WTC11 (cell line): ENCODE data around the gene CNGA1. TPM values are rescaled to one million over a fixed set of nuclear protein-coding genes. Genes with fewer than 3 reads are reported as not detected.

ENCODE experiments used
- ATAC-seq: fragments of 200-7000 bp; cut with Tn5 transposase; 2 replicates; pipeline ENCODE4 v1.10.0; 2021; ENCODE audit warnings: mild to moderate bottlenecking, moderate library complexity
- CTCF ChIA-PET: fragments of 300-600 bp; sonication (Branson Sonifier 250); formaldehyde crosslinking; loops from one replicate; lab custom pipeline; 2021; ENCODE audit warnings: antibody characterized with exemption; lab: Charles Lee
- POLR2A ChIA-PET: fragments of 350-600 bp; sonication (Branson Sonifier 250); formaldehyde crosslinking; loops from one replicate; lab custom pipeline; 2021; ENCODE audit warnings: antibody characterized with exemption; lab: Charles Lee
- DNase-seq: peaks from one replicate; pipeline ENCODE4 v3.0.0; 2021; ENCODE audit warnings: low spot score
- H3K27ac Mint-ChIP-seq: 2 replicates; pipeline ENCODE4 v1.8.0; 2021; ENCODE audit warnings: mixed read lengths
- H3K27me3 Mint-ChIP-seq: 2 replicates; pipeline ENCODE4 v1.8.0; 2021; ENCODE audit warnings: low read depth, mild to moderate bottlenecking, moderate library complexity, mixed read lengths
- H3K36me3 Mint-ChIP-seq: 2 replicates; pipeline ENCODE4 v1.8.0; 2021; ENCODE audit warnings: mixed read lengths
- H3K4me1 Mint-ChIP-seq: 2 replicates; pipeline ENCODE4 v1.8.0; 2022; ENCODE audit warnings: mixed read lengths
- H3K4me3 Mint-ChIP-seq: 2 replicates; pipeline ENCODE4 v1.8.0; 2021; ENCODE audit warnings: mild to moderate bottlenecking, moderate library complexity, mixed read lengths
- H3K9me3 Mint-ChIP-seq: 2 replicates; pipeline ENCODE4 v1.8.0; 2021; ENCODE audit warnings: mixed read lengths
- CBFB ChIP-seq: sonication (generic); formaldehyde crosslinking; IDR thresholded peaks from 2 replicates; pipeline ENCODE4 v1.8.1; 2022; ENCODE audit warnings: mild to moderate bottlenecking, low read depth, missing genetic modification reagents
- CREM ChIP-seq: sonication (generic); formaldehyde crosslinking; IDR thresholded peaks from 2 replicates; pipeline ENCODE4 v1.8.1; 2022; ENCODE audit warnings: mild to moderate bottlenecking, missing genetic modification reagents, moderate library complexity
- ETV6 ChIP-seq: sonication (generic); formaldehyde crosslinking; IDR thresholded peaks from 2 replicates; pipeline ENCODE4 v1.8.1; 2022; ENCODE audit warnings: mild to moderate bottlenecking, missing genetic modification reagents
- FOXJ3 ChIP-seq: sonication (generic); formaldehyde crosslinking; IDR thresholded peaks from 2 replicates; pipeline ENCODE4 v1.9.0; 2021; ENCODE audit warnings: missing genetic modification reagents, mild to moderate bottlenecking, borderline replicate concordance
- FOXP1 ChIP-seq: sonication (generic); formaldehyde crosslinking; IDR thresholded peaks from 2 replicates; pipeline ENCODE4 v1.8.0; 2022; ENCODE audit warnings: missing genetic modification reagents, mild to moderate bottlenecking, moderate library complexity, borderline replicate concordance
- HMGA2 ChIP-seq: fragments of 250-450 bp; sonication (Bioruptor Pico); IDR thresholded peaks from 2 replicates; pipeline ENCODE4 v1.4.0; 2021; ENCODE audit warnings: mild to moderate bottlenecking, moderate library complexity
- IRF2 ChIP-seq: sonication (generic); formaldehyde crosslinking; IDR thresholded peaks from 2 replicates; pipeline ENCODE4 v1.8.0; 2022; ENCODE audit warnings: low read depth, missing genetic modification reagents, borderline replicate concordance
- KAT7 ChIP-seq: sonication (generic); formaldehyde crosslinking; IDR thresholded peaks from 2 replicates; pipeline ENCODE4 v1.8.1; 2023; ENCODE audit warnings: missing genetic modification reagents, mild to moderate bottlenecking, borderline replicate concordance
- NFATC4 ChIP-seq: fragments of 250-450 bp; sonication (Bioruptor Pico); IDR thresholded peaks from 2 replicates; pipeline ENCODE4 v1.9.0; 2021; ENCODE audit warnings: mild to moderate bottlenecking
- NFYB ChIP-seq: sonication (generic); formaldehyde crosslinking; conservative IDR thresholded peaks from 2 replicates; pipeline ENCODE4 v1.8.0; 2022; ENCODE audit warnings: low read depth, missing genetic modification reagents
- NR2C2 ChIP-seq: sonication (generic); formaldehyde crosslinking; IDR thresholded peaks from 2 replicates; pipeline ENCODE4 v1.8.0; 2022; ENCODE audit warnings: mild to moderate bottlenecking, missing genetic modification reagents
- NR3C1 ChIP-seq: sonication (generic); formaldehyde crosslinking; conservative IDR thresholded peaks from 2 replicates; pipeline ENCODE4 v1.8.1; 2023; ENCODE audit warnings: low read depth, mild to moderate bottlenecking, missing genetic modification reagents
- RELA ChIP-seq: sonication (generic); formaldehyde crosslinking; IDR thresholded peaks from 2 replicates; pipeline ENCODE4 v1.8.1; 2022; ENCODE audit warnings: missing genetic modification reagents, mild to moderate bottlenecking, borderline replicate concordance
- RORB ChIP-seq: fragments of 250-450 bp; sonication (Bioruptor Pico); IDR thresholded peaks from 2 replicates; pipeline ENCODE4 v1.9.0; 2021; ENCODE audit warnings: mild to moderate bottlenecking
- TP53 ChIP-seq: sonication (generic); formaldehyde crosslinking; IDR thresholded peaks from 2 replicates; pipeline ENCODE4 v1.8.1; 2023; ENCODE audit warnings: mild to moderate bottlenecking, missing genetic modification reagents
- ZNF263 ChIP-seq: sonication (generic); formaldehyde crosslinking; IDR thresholded peaks from 2 replicates; pipeline ENCODE4 v1.8.1; 2022; ENCODE audit warnings: low read depth, mild to moderate bottlenecking, moderate library complexity, missing genetic modification reagents
- ZNF317 ChIP-seq: sonication (generic); formaldehyde crosslinking; IDR thresholded peaks from 2 replicates; pipeline ENCODE4 v1.8.1; 2023; ENCODE audit warnings: low read depth, mild to moderate bottlenecking, moderate library complexity, missing genetic modification reagents, borderline replicate concordance
- ZNF416 ChIP-seq: fragments of 250-450 bp; sonication (Bioruptor Pico); IDR thresholded peaks from 2 replicates; pipeline ENCODE4 v1.9.0; 2021; ENCODE audit warnings: mild to moderate bottlenecking, inconsistent platforms
- total RNA-seq: library from RNA; stranded (reverse); gene quantifications from 3 replicates; pipeline ENCODE4 v1.2.3, GENCODE V29; 2021
- TF ChIP-seq, protein P1 (sequence below): sonication (generic); formaldehyde crosslinking; conservative IDR thresholded peaks from 2 replicates; pipeline ENCODE4 v1.8.1; 2023; ENCODE audit warnings: mild to moderate bottlenecking, low read depth, missing genetic modification reagents, moderate library complexity
- TF ChIP-seq, protein P2 (sequence below): sonication (generic); formaldehyde crosslinking; IDR thresholded peaks from 2 replicates; pipeline ENCODE4 v1.8.1; 2022; ENCODE audit warnings: mild to moderate bottlenecking, moderate library complexity, missing genetic modification reagents
- TF ChIP-seq, protein P3 (sequence below): fragments of 250-450 bp; sonication (Bioruptor Pico); IDR thresholded peaks from 2 replicates; pipeline ENCODE4 v1.9.0; 2021; ENCODE audit warnings: mild to moderate bottlenecking
- TF ChIP-seq, protein P4 (sequence below): sonication (generic); formaldehyde crosslinking; IDR thresholded peaks from 2 replicates; pipeline ENCODE4 v1.8.1; 2023; ENCODE audit warnings: mild to moderate bottlenecking, missing genetic modification reagents, moderate library complexity
- TF ChIP-seq, protein P5 (sequence below): sonication (generic); formaldehyde crosslinking; IDR thresholded peaks from 2 replicates; pipeline ENCODE4 v1.8.1; 2023; ENCODE audit warnings: mild to moderate bottlenecking, moderate library complexity, missing genetic modification reagents

The CNGA1 gene
- total RNA-seq, 1 experiment from 2014 or later, result 1.1 TPM

DNA sequence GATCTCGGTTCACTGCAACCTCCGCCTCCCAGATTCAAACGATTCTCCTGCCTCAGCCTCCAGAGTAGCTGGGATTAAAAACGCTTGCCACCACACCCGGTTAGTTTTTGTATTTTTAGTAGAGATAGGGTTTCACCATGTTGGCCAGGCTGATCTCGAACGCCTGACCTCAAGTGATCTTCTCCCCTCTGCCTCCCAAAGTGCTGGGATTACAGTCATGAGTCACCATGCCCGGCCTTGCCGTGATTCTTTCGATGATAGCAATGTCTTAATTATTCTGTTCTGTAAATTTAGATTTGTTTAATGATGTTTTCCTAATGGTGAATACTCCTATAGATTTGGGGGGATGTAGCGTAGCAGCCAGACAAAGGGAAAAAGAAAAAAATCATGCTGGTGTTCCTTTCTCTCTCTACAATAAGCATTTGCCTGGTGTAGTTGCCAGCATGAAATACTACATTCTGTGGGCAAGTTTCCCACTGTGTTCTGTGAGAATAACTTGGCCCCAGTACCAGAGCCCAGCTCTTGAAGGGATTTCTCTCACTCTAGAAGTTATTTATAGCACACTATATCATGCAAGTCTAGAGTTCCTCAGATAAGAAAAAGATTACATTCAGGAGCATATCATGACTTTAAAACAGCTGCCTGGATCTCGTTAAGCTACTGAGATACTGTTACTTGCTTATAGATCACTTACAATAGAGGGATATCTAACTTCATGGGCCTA is 15.5 kb upstream of the CNGA1 start:
- ChIA-PET POLR2A (no interaction called here), CTCF (interaction anchor here (1.1 to 1.8 kb wide), 2 partner anchors 16 to 55 kb away, joined by 3 read pairs; partner anchors contain the start of genes CNGA1 and NIPAL1)
- H3K27me3 Mint-ChIP-seq, result no peaks in the 10 kb centered on the region
- H3K9me3 Mint-ChIP-seq, result no peaks in the 10 kb centered on the region
- H3K4me3 Mint-ChIP-seq, result no peak overlapping the region
- no peak for DNase-seq
- TF ChIP-seq IRF2 (CRISPR knock-in tag) (no peak), TP53 (CRISPR knock-in tag) (no peak), NR2C2 (CRISPR knock-in tag) (no peak), RELA (CRISPR knock-in tag) (no peak), NR3C1 (CRISPR knock-in tag) (no peak), FOXP1 (CRISPR knock-in tag) (no peak), CBFB (no peak), NFYB (CRISPR knock-in tag) (no peak), ZNF317 (CRISPR knock-in tag) (no peak), NFATC4 (CRISPR knock-in tag) (no peak), HMGA2 (CRISPR knock-in tag) (no peak), RORB (CRISPR knock-in tag) (no peak), ZNF416 (CRISPR knock-in tag) (no peak), CREM (CRISPR knock-in tag) (no peak)
- TF ChIP-seq, protein P1, sequence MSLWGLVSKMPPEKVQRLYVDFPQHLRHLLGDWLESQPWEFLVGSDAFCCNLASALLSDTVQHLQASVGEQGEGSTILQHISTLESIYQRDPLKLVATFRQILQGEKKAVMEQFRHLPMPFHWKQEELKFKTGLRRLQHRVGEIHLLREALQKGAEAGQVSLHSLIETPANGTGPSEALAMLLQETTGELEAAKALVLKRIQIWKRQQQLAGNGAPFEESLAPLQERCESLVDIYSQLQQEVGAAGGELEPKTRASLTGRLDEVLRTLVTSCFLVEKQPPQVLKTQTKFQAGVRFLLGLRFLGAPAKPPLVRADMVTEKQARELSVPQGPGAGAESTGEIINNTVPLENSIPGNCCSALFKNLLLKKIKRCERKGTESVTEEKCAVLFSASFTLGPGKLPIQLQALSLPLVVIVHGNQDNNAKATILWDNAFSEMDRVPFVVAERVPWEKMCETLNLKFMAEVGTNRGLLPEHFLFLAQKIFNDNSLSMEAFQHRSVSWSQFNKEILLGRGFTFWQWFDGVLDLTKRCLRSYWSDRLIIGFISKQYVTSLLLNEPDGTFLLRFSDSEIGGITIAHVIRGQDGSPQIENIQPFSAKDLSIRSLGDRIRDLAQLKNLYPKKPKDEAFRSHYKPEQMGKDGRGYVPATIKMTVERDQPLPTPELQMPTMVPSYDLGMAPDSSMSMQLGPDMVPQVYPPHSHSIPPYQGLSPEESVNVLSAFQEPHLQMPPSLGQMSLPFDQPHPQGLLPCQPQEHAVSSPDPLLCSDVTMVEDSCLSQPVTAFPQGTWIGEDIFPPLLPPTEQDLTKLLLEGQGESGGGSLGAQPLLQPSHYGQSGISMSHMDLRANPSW, result no peak
- TF ChIP-seq, protein P2, sequence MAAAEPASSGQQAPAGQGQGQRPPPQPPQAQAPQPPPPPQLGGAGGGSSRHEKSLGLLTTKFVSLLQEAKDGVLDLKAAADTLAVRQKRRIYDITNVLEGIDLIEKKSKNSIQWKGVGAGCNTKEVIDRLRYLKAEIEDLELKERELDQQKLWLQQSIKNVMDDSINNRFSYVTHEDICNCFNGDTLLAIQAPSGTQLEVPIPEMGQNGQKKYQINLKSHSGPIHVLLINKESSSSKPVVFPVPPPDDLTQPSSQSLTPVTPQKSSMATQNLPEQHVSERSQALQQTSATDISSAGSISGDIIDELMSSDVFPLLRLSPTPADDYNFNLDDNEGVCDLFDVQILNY (CRISPR knock-in tag), result no peak
- peaks cover 31% of the 10 kb centered on the region for H3K4me1 Mint-ChIP-seq
- peaks cover 3% of the 10 kb centered on the region for H3K36me3 Mint-ChIP-seq
- no peak for ATAC-seq
- peak overlapping the region; percentile 21; the same call in 1 of the 2 replicates for H3K27ac Mint-ChIP-seq

DNA sequence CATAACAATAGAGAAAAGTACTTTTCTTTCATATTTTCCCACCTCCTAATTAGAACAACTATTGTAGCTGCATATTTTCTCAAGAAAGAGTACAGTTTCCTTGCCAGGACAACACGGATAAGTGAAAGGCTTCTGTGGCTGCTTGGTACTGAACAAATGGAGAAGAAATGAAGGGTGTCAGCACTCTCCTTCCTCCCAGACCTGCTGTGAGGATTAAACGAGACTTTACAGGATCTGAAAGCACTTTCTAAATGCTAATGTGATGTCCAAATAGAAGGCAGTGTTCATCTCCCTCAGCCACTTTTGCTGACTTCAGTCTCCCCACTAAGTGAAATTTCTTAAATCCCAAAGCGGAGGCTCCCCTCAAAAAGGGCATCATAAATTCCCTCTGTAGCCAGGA is 14.0 kb upstream of the CNGA1 start:
- POLR2A ChIA-PET, result no interaction called here
- H3K4me1 Mint-ChIP-seq, result peaks cover 34% of the 10 kb centered on the region
- DNase-seq (no peak), ATAC-seq (peak; percentile 53)
- H3K9me3 Mint-ChIP-seq, result no peaks in the 10 kb centered on the region
- peak overlapping the region; percentile 60 for H3K27ac Mint-ChIP-seq
- CTCF ChIA-PET, result interaction anchor here (0.9 to 1.1 kb wide), 2 partner anchors 15 to 57 kb away, joined by 3 read pairs; no protein-coding TSS in a partner anchor
- peaks cover 10% of the 10 kb centered on the region for H3K36me3 Mint-ChIP-seq
- H3K4me3 Mint-ChIP-seq, result no peak overlapping the region
- no peaks in the 10 kb centered on the region for H3K27me3 Mint-ChIP-seq
- TF ChIP-seq, protein P3, sequence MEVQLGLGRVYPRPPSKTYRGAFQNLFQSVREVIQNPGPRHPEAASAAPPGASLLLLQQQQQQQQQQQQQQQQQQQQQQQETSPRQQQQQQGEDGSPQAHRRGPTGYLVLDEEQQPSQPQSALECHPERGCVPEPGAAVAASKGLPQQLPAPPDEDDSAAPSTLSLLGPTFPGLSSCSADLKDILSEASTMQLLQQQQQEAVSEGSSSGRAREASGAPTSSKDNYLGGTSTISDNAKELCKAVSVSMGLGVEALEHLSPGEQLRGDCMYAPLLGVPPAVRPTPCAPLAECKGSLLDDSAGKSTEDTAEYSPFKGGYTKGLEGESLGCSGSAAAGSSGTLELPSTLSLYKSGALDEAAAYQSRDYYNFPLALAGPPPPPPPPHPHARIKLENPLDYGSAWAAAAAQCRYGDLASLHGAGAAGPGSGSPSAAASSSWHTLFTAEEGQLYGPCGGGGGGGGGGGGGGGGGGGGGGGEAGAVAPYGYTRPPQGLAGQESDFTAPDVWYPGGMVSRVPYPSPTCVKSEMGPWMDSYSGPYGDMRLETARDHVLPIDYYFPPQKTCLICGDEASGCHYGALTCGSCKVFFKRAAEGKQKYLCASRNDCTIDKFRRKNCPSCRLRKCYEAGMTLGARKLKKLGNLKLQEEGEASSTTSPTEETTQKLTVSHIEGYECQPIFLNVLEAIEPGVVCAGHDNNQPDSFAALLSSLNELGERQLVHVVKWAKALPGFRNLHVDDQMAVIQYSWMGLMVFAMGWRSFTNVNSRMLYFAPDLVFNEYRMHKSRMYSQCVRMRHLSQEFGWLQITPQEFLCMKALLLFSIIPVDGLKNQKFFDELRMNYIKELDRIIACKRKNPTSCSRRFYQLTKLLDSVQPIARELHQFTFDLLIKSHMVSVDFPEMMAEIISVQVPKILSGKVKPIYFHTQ (CRISPR knock-in tag), result no peak
- TF ChIP-seq, protein P4, sequence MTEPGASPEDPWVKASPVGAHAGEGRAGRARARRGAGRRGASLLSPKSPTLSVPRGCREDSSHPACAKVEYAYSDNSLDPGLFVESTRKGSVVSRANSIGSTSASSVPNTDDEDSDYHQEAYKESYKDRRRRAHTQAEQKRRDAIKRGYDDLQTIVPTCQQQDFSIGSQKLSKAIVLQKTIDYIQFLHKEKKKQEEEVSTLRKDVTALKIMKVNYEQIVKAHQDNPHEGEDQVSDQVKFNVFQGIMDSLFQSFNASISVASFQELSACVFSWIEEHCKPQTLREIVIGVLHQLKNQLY, result no peak
- TF ChIP-seq RELA (CRISPR knock-in tag) (no peak), FOXJ3 (CRISPR knock-in tag) (no peak), IRF2 (CRISPR knock-in tag) (no peak), RORB (CRISPR knock-in tag) (no peak), KAT7 (CRISPR knock-in tag) (no peak), ZNF263 (CRISPR knock-in tag) (no peak), ETV6 (CRISPR knock-in tag) (no peak)
- TF ChIP-seq, protein P5, sequence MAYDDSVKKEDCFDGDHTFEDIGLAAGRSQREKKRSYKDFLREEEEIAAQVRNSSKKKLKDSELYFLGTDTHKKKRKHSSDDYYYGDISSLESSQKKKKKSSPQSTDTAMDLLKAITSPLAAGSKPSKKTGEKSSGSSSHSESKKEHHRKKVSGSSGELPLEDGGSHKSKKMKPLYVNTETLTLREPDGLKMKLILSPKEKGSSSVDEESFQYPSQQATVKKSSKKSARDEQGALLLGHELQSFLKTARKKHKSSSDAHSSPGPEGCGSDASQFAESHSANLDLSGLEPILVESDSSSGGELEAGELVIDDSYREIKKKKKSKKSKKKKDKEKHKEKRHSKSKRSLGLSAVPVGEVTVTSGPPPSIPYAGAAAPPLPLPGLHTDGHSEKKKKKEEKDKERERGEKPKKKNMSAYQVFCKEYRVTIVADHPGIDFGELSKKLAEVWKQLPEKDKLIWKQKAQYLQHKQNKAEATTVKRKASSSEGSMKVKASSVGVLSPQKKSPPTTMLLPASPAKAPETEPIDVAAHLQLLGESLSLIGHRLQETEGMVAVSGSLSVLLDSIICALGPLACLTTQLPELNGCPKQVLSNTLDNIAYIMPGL (CRISPR knock-in tag), result no peak
